K562 (cell line): ENCODE results near the gene MGAT4C. TPM values are rescaled to one million over a fixed set of nuclear protein-coding genes. Genes with fewer than 3 reads are reported as not detected.

Experiments
- ATAC-seq: fragments of 200-7000 bp; cut with Tn5 transposase; 3 replicates; pipeline ENCODE4 v1.9.1; 2020; ENCODE audit warnings: moderate library complexity
- BruUV-seq: library from RNA; stranded (reverse); fragments of 400-500 nt; replicated peaks from 2 replicates; lab custom pipeline; 2021; lab: Mats Ljungman, UMichigan
- CTCF ChIA-PET: fragments of 300-600 bp; formaldehyde crosslinking; extraction: SDS; loops from one replicate; lab custom pipeline; 2021; ENCODE audit warnings: low intra/inter-chr PET ratio; lab: Yijun Ruan, JAX
- POLR2A ChIA-PET: fragments of 300-600, 350-650 bp; sonication (Branson Sonifier 250); formaldehyde crosslinking; extraction: SDS; loops from one replicate; lab custom pipeline; 2021; ENCODE audit warnings: antibody characterized with exemption, inconsistent platforms; lab: Yijun Ruan, JAX
- DNase-seq, 4 experiments: peaks; one replicate each; pipeline versions ENCODE4 v3.0.0 to v3.0.0-alpha.2; 2011 to 2018; ENCODE audit warnings: low spot score in 3 of 4, mixed read lengths in 3 of 4; ENCODE audit errors: extremely low read depth in 1 of 4
- FAIRE-seq: peaks from 2 replicates; lab custom pipeline; 2011; peaks lifted over from hg19 to GRCh38; lab: Jason Lieb, UNC
- H2AFZ ChIP-seq: 2 replicates; pipeline ENCODE4 v1.6.0; 2011; ENCODE audit warnings: low read depth, low read length, control low read depth, inconsistent platforms
- H3K27ac ChIP-seq: fragments of 200-600 bp; 3 replicates; pipeline ENCODE4 v1.8.0; 2011; ENCODE audit warnings: low read depth, mild to moderate bottlenecking, control low read depth, inconsistent platforms, low read length, moderate library complexity, mixed read lengths; ENCODE audit errors: extremely low read depth
- H3K27me3 ChIP-seq, 2 experiments: fragments of 300-600 bp in 1 of 2; 2 replicates in 1 of 2; 3 replicates in 1 of 2; pipeline versions ENCODE4 v1.6.0 to v1.8.0; 2011; ENCODE audit warnings: inconsistent platforms in 2 of 2, low read length in 2 of 2, mild to moderate bottlenecking in 1 of 2, mixed read lengths in 1 of 2, moderate library complexity in 1 of 2; ENCODE audit not compliant: control insufficient read depth in 2 of 2, insufficient read depth in 2 of 2
- H3K36me3 ChIP-seq: fragments of 300-600 bp; 3 replicates; pipeline ENCODE4 v1.8.0; 2011; ENCODE audit warnings: mild to moderate bottlenecking, low read length, inconsistent platforms; ENCODE audit not compliant: control insufficient read depth, insufficient read depth
- H3K4me1 ChIP-seq, 2 experiments: fragments of 200-600 bp in 1 of 2; replicated peaks in 1 of 2; 2 replicates in 1 of 2; 3 replicates in 1 of 2; pipeline versions ENCODE4 v1.5.1 to v1.8.0; 2011; ENCODE audit warnings: inconsistent platforms in 2 of 2, low read length in 2 of 2, mild to moderate bottlenecking in 1 of 2, mixed read lengths in 1 of 2, moderate library complexity in 1 of 2; ENCODE audit not compliant: control insufficient read depth in 2 of 2, insufficient read depth in 2 of 2
- H3K4me2 ChIP-seq: 2 replicates; pipeline ENCODE4 v1.6.1; 2011; ENCODE audit warnings: low read length, control low read depth, inconsistent platforms, mixed read lengths; ENCODE audit not compliant: insufficient read depth
- H3K4me3 ChIP-seq: fragments of 200-600 bp; sonication (generic), shearing (Covaris generic); 2 replicates; pipeline ENCODE4 v1.5.1; 2016; ENCODE audit warnings: control low read depth, inconsistent platforms
- H3K79me2 ChIP-seq: fragments of 200-600 bp; 3 replicates; pipeline ENCODE4 v1.8.0; 2011; ENCODE audit warnings: low read length, inconsistent platforms; ENCODE audit not compliant: control insufficient read depth, insufficient read depth
- H3K9ac ChIP-seq, 2 experiments: 2 replicates each; pipeline versions ENCODE4 v1.6.0 to v1.6.1; 2011; ENCODE audit warnings: low read depth in 2 of 2, low read length in 2 of 2, control low read depth in 1 of 2, inconsistent platforms in 1 of 2, mild to moderate bottlenecking in 1 of 2, mixed read lengths in 1 of 2; ENCODE audit not compliant: insufficient read depth in 1 of 2
- H3K9me1 ChIP-seq: one replicate; pipeline ENCODE4 v1.6.0; 2011; ENCODE audit warnings: inconsistent platforms, mild to moderate bottlenecking, low read length, moderate library complexity; ENCODE audit not compliant: control insufficient read depth, insufficient read depth
- H3K9me3 ChIP-seq: replicated peaks from 2 replicates; pipeline ENCODE4 v1.5.1; 2011; ENCODE audit warnings: low read depth, low read length, inconsistent platforms; ENCODE audit not compliant: control insufficient read depth, insufficient read depth
- H4K20me1 ChIP-seq: replicated peaks from 2 replicates; pipeline ENCODE4 v1.6.1; 2011; ENCODE audit warnings: low read length, inconsistent platforms, mixed read lengths; ENCODE audit not compliant: control insufficient read depth, insufficient read depth
- ATF4 ChIP-seq: fragments of 450-650 bp; formaldehyde crosslinking; IDR thresholded peaks from 2 replicates; pipeline ENCODE4 v1.4.0; 2022; ENCODE audit warnings: mild to moderate bottlenecking, moderate library complexity
- BHLHE40 ChIP-seq: IDR thresholded peaks from 2 replicates; pipeline ENCODE4 v1.6.1; 2011; ENCODE audit warnings: low read length, improper control_type of control experiment
- MAFK ChIP-seq: IDR thresholded peaks from 2 replicates; pipeline ENCODE4 v1.6.1; 2011; ENCODE audit warnings: low read length, improper control_type of control experiment
- SP2 ChIP-seq: IDR thresholded peaks from 2 replicates; pipeline ENCODE4 v1.6.1; 2011; ENCODE audit warnings: mild to moderate bottlenecking, low read depth, low read length, moderate library complexity; ENCODE audit not compliant: poor library complexity, severe bottlenecking; ENCODE audit errors: extremely low read depth
- SRSF9 ChIP-seq: fragments of 200-400 bp; formaldehyde crosslinking; IDR thresholded peaks from 2 replicates; pipeline ENCODE4 v1.6.1; 2017; ENCODE audit warnings: low read depth, low read length, borderline replicate concordance
- TCFL5 ChIP-seq: fragments of 250-450 bp; sonication (Bioruptor Pico); conservative IDR thresholded peaks from 2 replicates; pipeline ENCODE4 v1.6.1; 2021; ENCODE audit warnings: mild to moderate bottlenecking, moderate library complexity, matching md5 sums
- ZNF57 ChIP-seq: fragments of 450-650 bp; formaldehyde crosslinking; IDR thresholded peaks from 2 replicates; pipeline ENCODE4 v1.4.0; 2020; ENCODE audit warnings: mild to moderate bottlenecking, moderate library complexity
- WGBS: fragments of 100-300 bp; shearing (Covaris generic); methylation state at CpG from one replicate; pipeline ENCODE4 v1.1.6; 2016; ENCODE audit warnings: low coverage, mixed read lengths; ENCODE audit not compliant: insufficient coverage; ENCODE audit errors: missing lambda C conversion rate; 5-methylcytosine and 5-hydroxymethylcytosine counted together
- in situ Hi-C: fragments of 300-500 bp; cut with MboI; formaldehyde crosslinking; loops from 4 replicates; pipeline ENCODE4 v1.15.0; 2018; ENCODE audit warnings: inconsistent platforms, mixed read lengths
- intact Hi-C: fragments of 100-400 bp; cut with micrococcal nuclease; formaldehyde crosslinking; loops from 2 replicates; pipeline ENCODE4 v1.14.2; 2022
- polyA plus RNA-seq, 8 experiments: library from polyadenylated mRNA; depleted of rRNA in 4 of 8; stranded (reverse) in 5 of 8; unstranded in 3 of 8; fragments of >200 nt; fragmentation: Nextera tagmentation in 2 of 8; fragmentation: Illumina TruSeq in 1 of 8; extraction: Ambion mirVana in 2 of 8; extraction: Trizol in 1 of 8; gene quantifications; 2 replicates each; pipeline versions ENCODE4 v1.2.1 to v1.2.3, GENCODE V29; 2011 to 2014; ENCODE audit warnings: inconsistent platforms in 1 of 8, missing spikeins in 1 of 8
- total RNA-seq, 7 experiments: library from RNA; depleted of rRNA in 6 of 7; stranded (reverse); fragments of >200 nt in 6 of 7; fragmentation: Illumina TruSeq in 2 of 7; extraction: Trizol in 2 of 7; gene quantifications; 2 replicates each; pipeline versions ENCODE4 v1.2.1 to v1.2.3, GENCODE V29; 2011 to 2021; ENCODE audit warnings: low replicate concordance in 1 of 7
- TF ChIP-seq, protein P1 (sequence below): fragments of 450-650 bp; IDR thresholded peaks from one replicate; pipeline ENCODE4 v1.6.1; 2018; ENCODE audit warnings: mild to moderate bottlenecking, moderate library complexity; ENCODE audit not compliant: partially characterized antibody
- TF ChIP-seq, protein P2 (sequence below): fragments of 250-450 bp; sonication (Bioruptor Pico); IDR thresholded peaks from 2 replicates; pipeline ENCODE4 v1.6.1; 2021; ENCODE audit warnings: mild to moderate bottlenecking
- TF ChIP-seq, protein P3 (sequence below): fragments of 450-650 bp; formaldehyde crosslinking; IDR thresholded peaks from 2 replicates; pipeline ENCODE4 v1.4.0; 2022; ENCODE audit warnings: missing genetic modification characterization

Gene MGAT4C
- total and polyA plus RNA-seq, 9 of the 15 experiments (the other 6 are each of a cell fraction or from before 2014, with no cell fraction given), result not detected

DNA sequence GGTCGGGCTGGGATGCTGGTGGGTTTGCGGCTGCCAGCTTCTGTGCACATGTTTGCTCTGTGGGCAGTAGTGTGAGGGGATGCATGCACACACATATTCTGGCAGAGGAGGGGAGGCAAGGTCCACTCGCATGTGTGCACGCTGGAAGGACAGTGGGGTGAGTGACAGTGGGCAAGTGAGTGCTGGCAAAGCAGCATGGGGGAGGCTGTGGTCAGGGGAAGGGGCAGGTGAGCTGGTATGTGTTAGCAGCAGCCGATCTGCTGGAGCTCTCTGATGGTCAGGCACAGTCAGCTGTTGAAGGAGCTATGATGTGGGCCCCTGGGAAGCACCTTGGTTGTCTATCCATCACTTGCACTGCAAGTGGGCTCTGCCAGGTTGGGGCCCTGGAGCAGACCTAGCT lies 211.8 kb downstream of the MGAT4C start:
- Histone ChIP-seq H3K4me1 (no peaks in the 10 kb centered on the region), H3K9me3 (no peaks in the 10 kb centered on the region), H3K9me1 (no peaks in the 10 kb centered on the region), H3K36me3 (no peaks in the 10 kb centered on the region), H3K4me2 (no peak overlapping the region), H3K4me3 (no peak overlapping the region), H3K27ac (no peak overlapping the region), H3K9ac (no peak overlapping the region), H3K27me3 (no peaks in the 10 kb centered on the region), H4K20me1 (no peaks in the 10 kb centered on the region), H3K79me2 (no peaks in the 10 kb centered on the region), H2AFZ (no peak overlapping the region)
- DNase-seq (no peak), ATAC-seq (no peak), FAIRE-seq (no peak)
- TF ChIP-seq TCFL5 (no peak), ZNF57 (CRISPR knock-in tag) (no peak), BHLHE40 (no peak), SRSF9 (no peak), ATF4 (CRISPR knock-in tag) (no peak), MAFK (no peak), SP2 (no peak)
- TF ChIP-seq, protein P1, sequence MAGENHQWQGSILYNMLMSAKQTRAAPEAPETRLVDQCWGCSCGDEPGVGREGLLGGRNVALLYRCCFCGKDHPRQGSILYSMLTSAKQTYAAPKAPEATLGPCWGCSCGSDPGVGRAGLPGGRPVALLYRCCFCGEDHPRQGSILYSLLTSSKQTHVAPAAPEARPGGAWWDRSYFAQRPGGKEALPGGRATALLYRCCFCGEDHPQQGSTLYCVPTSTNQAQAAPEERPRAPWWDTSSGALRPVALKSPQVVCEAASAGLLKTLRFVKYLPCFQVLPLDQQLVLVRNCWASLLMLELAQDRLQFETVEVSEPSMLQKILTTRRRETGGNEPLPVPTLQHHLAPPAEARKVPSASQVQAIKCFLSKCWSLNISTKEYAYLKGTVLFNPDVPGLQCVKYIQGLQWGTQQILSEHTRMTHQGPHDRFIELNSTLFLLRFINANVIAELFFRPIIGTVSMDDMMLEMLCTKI, result no peak
- TF ChIP-seq, protein P2, sequence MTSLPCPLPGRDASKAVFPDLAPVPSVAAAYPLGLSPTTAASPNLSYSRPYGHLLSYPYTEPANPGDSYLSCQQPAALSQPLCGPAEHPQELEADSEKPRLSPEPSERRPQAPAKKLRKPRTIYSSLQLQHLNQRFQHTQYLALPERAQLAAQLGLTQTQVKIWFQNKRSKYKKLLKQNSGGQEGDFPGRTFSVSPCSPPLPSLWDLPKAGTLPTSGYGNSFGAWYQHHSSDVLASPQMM (CRISPR knock-in tag), result no peak
- TF ChIP-seq, protein P3, sequence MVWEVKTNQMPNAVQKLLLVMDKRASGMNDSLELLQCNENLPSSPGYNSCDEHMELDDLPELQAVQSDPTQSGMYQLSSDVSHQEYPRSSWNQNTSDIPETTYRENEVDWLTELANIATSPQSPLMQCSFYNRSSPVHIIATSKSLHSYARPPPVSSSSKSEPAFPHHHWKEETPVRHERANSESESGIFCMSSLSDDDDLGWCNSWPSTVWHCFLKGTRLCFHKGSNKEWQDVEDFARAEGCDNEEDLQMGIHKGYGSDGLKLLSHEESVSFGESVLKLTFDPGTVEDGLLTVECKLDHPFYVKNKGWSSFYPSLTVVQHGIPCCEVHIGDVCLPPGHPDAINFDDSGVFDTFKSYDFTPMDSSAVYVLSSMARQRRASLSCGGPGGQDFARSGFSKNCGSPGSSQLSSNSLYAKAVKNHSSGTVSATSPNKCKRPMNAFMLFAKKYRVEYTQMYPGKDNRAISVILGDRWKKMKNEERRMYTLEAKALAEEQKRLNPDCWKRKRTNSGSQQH (CRISPR knock-in tag), result no peak
- intact Hi-C loops (no loop called here), in situ Hi-C loops (no loop called here)
- CTCF ChIA-PET, result no interaction called here
- BruUV-seq, result no TSS peak
- POLR2A ChIA-PET, result no interaction called here
- 0% methylated on average over 5 of the region's 5 CpGs for WGBS
